Measurements from ENCODE around the gene CAND1.

The CAND1 gene

DNA sequence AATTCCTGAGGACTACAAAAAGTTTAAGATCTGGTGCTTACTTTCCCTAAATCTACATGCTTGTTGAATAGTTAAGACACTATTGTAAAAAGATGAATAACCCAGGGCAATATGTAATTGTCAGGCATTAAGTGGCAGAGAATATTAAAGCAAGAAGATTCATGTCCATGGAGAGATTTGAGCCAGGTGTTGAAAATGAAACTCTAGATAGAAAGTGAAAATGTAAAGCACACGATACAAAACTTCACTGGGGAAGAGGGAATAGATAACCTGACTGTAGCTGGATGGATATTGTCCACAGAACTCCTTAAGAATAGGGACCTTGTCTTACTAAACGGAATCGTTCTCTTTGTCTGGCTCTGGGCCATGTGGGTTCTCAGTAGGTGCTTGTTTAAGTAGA is 5.0 kb downstream of the CAND1 start:
- Histone ChIP-seq H3K36me3 (peaks cover 34% of the 10 kb centered on the region), H3K4me3 (ENCODE audit: low read depth, low read length) (no peak overlapping the region), H3K27me3 (ENCODE audit: insufficient read depth, low read depth, severe bottlenecking) (no peaks in the 10 kb centered on the region), H3K27ac (no peak overlapping the region), H3K9me3 (ENCODE audit: severe bottlenecking) (no peaks in the 10 kb centered on the region)
- TF ChIP-seq, protein P1, sequence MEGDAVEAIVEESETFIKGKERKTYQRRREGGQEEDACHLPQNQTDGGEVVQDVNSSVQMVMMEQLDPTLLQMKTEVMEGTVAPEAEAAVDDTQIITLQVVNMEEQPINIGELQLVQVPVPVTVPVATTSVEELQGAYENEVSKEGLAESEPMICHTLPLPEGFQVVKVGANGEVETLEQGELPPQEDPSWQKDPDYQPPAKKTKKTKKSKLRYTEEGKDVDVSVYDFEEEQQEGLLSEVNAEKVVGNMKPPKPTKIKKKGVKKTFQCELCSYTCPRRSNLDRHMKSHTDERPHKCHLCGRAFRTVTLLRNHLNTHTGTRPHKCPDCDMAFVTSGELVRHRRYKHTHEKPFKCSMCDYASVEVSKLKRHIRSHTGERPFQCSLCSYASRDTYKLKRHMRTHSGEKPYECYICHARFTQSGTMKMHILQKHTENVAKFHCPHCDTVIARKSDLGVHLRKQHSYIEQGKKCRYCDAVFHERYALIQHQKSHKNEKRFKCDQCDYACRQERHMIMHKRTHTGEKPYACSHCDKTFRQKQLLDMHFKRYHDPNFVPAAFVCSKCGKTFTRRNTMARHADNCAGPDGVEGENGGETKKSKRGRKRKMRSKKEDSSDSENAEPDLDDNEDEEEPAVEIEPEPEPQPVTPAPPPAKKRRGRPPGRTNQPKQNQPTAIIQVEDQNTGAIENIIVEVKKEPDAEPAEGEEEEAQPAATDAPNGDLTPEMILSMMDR (IDR thresholded peaks at IDR 0.05; ENCODE audit: low read depth, low read length), result no peak
- no peak for DNase-seq

GRCh38 chr12:67275380-67275913 is 6.3 kb downstream of the CAND1 start:
- TF ChIP-seq, protein P1 (IDR thresholded peaks at IDR 0.05; ENCODE audit: low read depth, low read length), result no peak
- Histone ChIP-seq H3K4me3 (ENCODE audit: low read depth, low read length) (no peak overlapping the region), H3K36me3 (peaks cover 26% of the 10 kb centered on the region)

DNA sequence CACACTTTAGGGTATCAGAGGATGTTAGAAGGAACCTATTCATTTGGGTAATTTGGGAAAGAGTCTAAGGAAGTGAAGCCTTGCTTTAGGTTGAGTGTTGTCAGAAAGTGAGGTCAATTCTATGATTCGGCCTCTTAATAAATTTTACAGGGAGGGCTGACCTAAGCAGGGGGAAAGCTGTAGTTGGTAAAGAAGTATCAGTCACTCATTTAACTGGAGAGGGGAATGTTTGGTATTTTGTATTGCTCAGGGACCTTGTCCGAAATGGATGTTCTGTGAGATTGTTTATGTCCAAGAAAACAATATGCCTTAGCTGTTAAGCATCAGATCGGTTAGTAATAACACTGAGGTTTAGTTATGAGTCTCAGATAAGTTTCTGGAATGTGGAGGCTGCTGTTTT is 7.3 kb downstream of the CAND1 start:
- Histone ChIP-seq H3K27ac (no peak overlapping the region), H3K9me3 (ENCODE audit: severe bottlenecking) (no peaks in the 10 kb centered on the region), H3K36me3 (peaks cover 28% of the 10 kb centered on the region), H3K4me3 (ENCODE audit: low read depth, low read length) (no peak overlapping the region), H3K27me3 (ENCODE audit: insufficient read depth, low read depth, severe bottlenecking) (no peaks in the 10 kb centered on the region)
- TF ChIP-seq, protein P1 (IDR thresholded peaks at IDR 0.05; ENCODE audit: low read depth, low read length), result no peak
- DNase-seq, result no peak

More at GRCh38 chr12:67275380-67275913, 6.3 kb downstream of the CAND1 start:
- no peak for DNase-seq
- Histone ChIP-seq H3K27ac (no peak overlapping the region), H3K9me3 (ENCODE audit: severe bottlenecking) (no peaks in the 10 kb centered on the region), H3K27me3 (ENCODE audit: insufficient read depth, low read depth, severe bottlenecking) (no peaks in the 10 kb centered on the region)

- H3K9me3 ChIP-seq (ENCODE audit: severe bottlenecking), result no peaks in the 10 kb centered on the region
- TF ChIP-seq, protein P1 (IDR thresholded peaks at IDR 0.05; ENCODE audit: low read depth, low read length), result no peak
- peaks cover 44% of the 10 kb centered on the region for H3K36me3 ChIP-seq
- H3K27ac ChIP-seq, result no peak overlapping the region
- H3K4me3 ChIP-seq (ENCODE audit: low read depth, low read length), result no peak overlapping the region
- DNase-seq, result no peak
- no peaks in the 10 kb centered on the region for H3K27me3 ChIP-seq (ENCODE audit: insufficient read depth, low read depth, severe bottlenecking)
Measured at GRCh38 chr12:67279637-67280036, 10.5 kb downstream of the CAND1 start.

GRCh38 chr12:67280088-67280487 is 10.9 kb downstream of the CAND1 start:
- no peak overlapping the region for H3K27ac ChIP-seq

More at GRCh38 chr12:67280088-67280487, 10.9 kb downstream of the CAND1 start:
- no peaks in the 10 kb centered on the region for H3K27me3 ChIP-seq (ENCODE audit: insufficient read depth, low read depth, severe bottlenecking)
- H3K4me3 ChIP-seq (ENCODE audit: low read depth, low read length), result no peak overlapping the region
- TF ChIP-seq, protein P1 (IDR thresholded peaks at IDR 0.05; ENCODE audit: low read depth, low read length), result no peak
- no peaks in the 10 kb centered on the region for H3K9me3 ChIP-seq (ENCODE audit: severe bottlenecking)
- H3K36me3 ChIP-seq, result peaks cover 45% of the 10 kb centered on the region
- DNase-seq, result no peak

Data from WERI-Rb-1 (cell line).